GM21515 (cell line): ENCODE measurements around the gene ZNF25.
"Not testable (repeated sequence)": the region's sequence is repeated elsewhere in the genome, so short reads cannot be mapped to it uniquely, and the experiment has no call there.

ENCODE experiments used
- ATAC-seq: cut with Tn5 transposase; IDR thresholded peaks from one replicate; pipeline ENCODE4 v1.9.1; 2021; ENCODE audit not compliant: unreplicated experiment

The ZNF25 gene

GRCh38 chr10:37976091-37976879, at the start of gene ZNF25:
Gene ZNF25 (minus strand): TSS chr10:37976647. CDS start chr10:37971722, 4,925 bp downstream.
- ATAC-seq: peak; percentile 97

DNA sequence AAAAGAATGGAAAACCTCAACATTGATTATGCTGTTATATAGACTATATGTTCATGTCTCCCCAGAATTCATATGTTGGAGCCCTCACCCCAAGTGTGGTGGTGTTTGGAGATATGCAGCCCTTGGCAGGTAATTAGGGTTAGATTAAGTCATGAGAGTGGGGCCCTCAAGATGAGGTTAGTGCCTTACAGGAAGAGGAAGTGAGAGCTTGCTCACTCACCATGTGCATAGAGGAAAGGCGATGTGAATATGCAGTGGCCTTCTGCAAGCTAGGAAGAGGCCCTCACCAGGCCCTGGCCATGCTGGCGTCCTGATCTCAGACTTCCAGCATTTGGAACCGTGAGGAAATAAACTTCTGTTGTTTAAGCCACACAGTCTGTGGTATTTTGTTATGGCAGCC, 48.8 kb upstream of the ZNF25 start:
- ATAC-seq: peak; percentile 84

- ATAC-seq: not testable (repeated sequence)
These were observed 42.7 kb upstream of the ZNF25 start for GRCh38 chr10:38019124-38019523.

GRCh38 chr10:38016354-38016753, 39.9 kb upstream of the ZNF25 start:
- no peak for ATAC-seq

DNA sequence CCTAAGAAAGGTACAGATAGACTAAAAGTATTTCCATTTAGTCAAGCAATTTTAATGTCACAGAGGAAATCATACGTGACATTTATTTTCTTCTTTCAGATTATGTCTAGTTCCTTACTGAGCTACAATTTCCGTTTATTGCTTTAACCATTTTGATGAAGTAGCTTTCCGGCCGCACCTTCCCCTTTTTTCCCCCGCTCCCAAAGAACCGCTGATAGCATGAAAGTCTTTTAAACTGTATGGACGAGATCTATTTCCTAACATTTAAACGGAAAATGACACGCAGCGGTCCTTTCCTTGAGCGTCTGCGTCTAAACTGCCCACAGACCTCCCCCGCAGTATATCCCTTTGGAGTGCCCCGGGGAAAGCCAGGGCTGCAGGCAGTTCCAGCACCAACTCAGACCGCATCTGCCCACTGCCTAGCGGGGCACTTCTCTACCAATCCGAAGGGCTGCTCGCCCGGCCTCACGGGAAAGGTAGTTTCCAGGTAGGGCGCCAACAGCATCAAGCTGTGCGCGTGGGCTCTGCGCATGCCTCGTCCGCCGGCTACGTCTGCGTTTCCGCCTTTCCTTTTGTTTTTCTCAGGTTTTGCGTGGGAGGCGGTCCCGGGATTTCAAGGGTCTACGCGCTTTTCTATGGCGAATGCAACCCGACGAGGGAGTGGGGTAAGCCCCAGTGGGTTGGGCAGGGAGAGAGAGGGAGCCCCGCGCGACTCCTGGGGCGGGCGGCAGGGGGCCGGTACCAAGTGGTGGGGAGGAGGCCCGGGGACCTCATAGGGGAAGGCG, 33.9 kb upstream of the ZNF25 start, which contains the start of gene ZNF33A:
ZNF33A (plus strand) TSS at position 557 of the 785 bp plus-strand sequence. CDS start 1,667 bp downstream, outside the sequence.
- peak; percentile 87 for ATAC-seq

DNA sequence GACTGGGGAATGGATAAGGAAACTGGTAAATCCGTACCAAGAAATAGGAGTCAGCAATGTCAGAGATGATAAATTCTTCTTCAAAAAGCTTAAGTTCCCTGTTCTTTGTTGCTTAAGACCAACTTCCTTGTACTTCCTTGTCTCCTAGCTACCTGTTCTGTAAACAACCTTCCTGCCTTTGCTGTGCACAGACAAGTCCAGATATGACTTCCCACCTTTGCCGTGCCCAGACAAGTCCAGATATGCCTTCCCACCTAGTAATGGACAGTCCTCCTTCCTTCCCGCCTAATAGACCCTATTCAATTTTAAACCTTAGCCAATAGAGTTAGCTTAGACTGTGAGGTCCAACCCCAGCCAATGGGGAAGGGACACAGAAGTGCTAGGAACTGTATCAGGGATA, 31.5 kb upstream of the ZNF25 start:
- no peak for ATAC-seq

- ATAC-seq: no peak
These were observed 31.1 kb upstream of the ZNF25 start for GRCh38 chr10:38007551-38007950.

DNA sequence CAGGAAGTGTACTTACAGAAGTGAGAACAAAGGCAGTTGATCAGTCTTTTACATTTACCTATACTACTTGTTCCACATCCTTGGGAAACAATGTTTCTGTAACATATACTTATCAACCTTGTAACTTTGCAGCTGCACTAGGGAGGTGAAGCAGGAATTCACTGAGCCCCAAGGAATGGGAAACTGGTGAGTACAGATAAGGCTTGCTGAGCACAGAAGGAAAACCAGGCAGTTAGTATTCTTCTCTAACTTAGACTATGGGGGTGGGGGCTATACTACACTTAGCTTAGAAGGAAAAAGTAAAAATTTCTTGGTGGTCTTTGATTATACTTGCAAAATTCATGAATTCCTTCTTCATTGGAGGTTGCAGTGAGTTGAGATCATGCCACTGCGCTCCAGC, 27.1 kb upstream of the ZNF25 start:
- no peak for ATAC-seq

- no peak for ATAC-seq
These were observed 26.6 kb upstream of the ZNF25 start for GRCh38 chr10:38003026-38003425.

DNA sequence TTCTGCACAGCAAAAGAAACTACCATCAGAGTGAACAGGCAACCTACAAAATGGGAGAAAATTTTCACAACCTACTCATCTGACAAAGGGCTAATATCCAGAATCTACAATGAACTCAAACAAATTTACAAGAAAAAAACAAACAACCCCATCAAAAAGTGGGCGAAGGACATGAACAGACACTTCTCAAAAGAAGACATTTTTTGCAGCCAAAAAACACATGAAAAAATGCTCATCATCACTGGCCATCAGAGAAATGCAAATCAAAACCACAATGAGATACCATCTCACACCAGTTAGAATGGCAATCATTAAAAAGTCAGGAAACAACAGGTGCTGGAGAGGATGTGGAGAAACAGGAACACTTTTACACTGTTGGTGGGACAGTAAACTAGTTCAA, 24.0 kb upstream of the ZNF25 start:
- not testable (repeated sequence) for ATAC-seq

DNA sequence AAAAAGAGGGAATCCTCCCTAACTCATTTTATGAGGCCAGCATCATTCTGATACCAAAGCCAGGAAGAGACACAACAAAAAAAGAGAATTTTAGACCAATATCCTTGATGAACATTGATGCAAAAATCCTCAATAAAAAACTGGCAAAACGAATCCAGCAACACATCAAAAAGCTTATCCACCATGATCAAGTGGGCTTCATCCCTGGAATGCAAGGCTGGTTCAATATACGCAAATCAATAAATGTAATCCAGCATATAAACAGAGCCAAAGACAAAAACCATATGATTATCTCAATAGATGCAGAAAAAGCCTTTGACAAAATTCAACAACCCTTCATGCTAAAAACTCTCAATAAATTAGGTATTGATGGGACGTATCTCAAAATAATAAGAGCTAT, 22.5 kb upstream of the ZNF25 start:
- not testable (repeated sequence) for ATAC-seq

DNA sequence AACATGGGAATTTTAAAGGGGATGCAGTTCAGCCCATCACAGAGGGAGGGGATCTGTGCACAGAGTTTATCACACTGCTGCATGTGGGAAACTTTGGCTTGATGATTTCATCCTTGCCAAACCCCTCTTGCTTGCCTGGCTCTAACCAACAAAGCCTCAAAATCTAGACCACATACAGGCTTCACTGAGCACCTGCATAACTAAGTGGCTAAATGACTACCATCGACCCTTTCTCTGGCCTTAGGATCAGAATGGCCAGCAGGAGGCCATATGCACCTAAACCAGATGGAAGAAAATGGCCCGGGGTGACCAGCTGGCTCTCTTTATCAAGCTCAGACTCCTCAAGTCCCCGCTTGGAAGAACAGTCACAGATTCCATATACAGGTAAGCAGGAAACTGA, 15.6 kb upstream of the ZNF25 start:
- no peak for ATAC-seq

DNA sequence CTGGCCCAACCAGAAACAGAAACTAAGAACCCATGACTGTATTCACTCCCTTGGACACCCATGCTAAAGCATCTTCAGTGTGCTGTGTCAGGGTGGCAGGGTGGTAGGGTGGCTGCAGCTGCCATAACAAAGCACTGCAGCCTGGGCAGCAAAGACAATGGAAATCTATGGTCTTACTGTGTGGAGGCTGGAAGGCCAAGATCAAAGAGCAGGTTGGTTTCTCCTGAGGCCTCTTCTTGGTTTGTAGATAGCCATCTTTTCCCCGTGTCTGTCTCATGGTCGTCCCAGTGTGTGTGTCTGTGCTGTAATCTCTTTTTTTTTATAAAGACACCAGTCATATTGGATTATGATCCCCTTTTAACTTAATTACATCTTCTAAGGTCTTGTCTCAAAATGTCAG, 15.2 kb upstream of the ZNF25 start:
- ATAC-seq: no peak

- ATAC-seq: no peak
These were observed 395 bp upstream of the ZNF25 start for GRCh38 chr10:37976880-37977203.

- no peak for ATAC-seq
These were observed 951 bp downstream of the ZNF25 start for GRCh38 chr10:37975401-37975991.

DNA sequence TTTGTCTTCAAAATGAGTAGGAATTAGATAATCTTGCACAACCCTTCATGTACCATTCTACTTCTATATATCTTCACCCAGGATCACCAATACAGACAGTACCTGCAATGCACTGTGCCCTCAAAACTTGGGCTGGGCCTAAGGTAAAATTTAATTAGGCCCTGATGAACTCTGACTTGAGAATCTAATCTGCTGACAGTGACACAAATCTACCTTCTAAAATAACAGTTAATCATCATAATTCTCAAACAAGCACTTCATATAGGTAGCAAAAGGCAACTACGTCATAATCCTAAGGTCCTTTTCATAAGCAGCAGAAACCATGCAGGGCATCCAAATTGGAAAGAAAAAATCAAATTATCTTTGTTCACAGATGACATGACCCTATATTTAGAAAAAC, 4.1 kb downstream of the ZNF25 start:
- ATAC-seq: no peak

DNA sequence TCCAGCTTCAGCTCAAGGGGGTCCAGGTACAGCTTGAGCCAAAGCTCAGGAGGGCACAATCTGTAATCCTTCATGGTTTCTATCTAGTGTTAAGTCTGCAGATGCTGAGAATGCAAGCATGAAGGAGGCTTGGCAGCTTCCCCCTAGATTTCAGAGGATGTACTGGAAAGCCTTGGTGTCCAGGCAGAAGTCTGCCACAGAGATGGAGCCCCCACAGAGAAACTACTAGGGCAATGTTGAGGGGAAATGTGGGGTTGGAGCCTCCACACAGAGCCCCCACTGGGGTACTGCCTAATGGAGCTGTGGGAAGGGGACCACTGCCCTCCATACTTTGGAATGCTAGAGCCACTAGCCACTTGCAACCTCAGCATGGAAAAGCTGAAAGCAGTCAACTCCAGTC, 11.4 kb downstream of the ZNF25 start:
- ATAC-seq: no peak

GRCh38 chr10:37960591-37961137, 15.8 kb downstream of the ZNF25 start:
- no peak for ATAC-seq

DNA sequence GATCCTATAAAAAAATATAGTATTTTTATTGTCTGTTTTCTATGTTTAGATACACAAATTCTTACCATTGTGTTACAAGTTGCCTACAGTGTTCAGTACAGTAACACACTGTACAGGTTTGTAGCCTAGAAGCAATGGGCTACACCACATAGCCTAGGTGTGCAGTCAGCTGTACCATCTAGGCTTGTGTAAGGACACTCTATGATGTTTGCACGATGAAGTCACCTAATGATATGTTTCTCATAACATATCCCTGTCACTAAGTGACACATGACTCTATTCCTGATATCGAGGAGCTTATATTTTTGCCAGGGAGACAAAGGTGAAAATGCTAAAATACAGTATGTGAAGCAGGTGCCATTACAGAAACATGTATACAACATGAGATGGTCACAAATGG, 18.6 kb downstream of the ZNF25 start:
- no peak for ATAC-seq

GRCh38 chr10:37952926-37953325, 23.5 kb downstream of the ZNF25 start:
- ATAC-seq: no peak

- ATAC-seq: no peak
These were observed 24.2 kb downstream of the ZNF25 start for GRCh38 chr10:37952043-37952755.
